Natural killer cell (primary cell): ENCODE results near the gene CEP20. TPM values are rescaled to one million over a fixed set of nuclear protein-coding genes. Genes with fewer than 3 reads are reported as not detected.
"Not testable (repeated sequence)": the region's sequence is repeated elsewhere in the genome, so short reads cannot be mapped to it uniquely, and the experiment has no call there.

Experiments
- ATAC-seq, 3 donors: fragments of 150-1000 bp in 2 of 3; fragments of 200-7000 bp in 1 of 3; cut with Tn5 transposase; 1 replicate in 1 of 3; 2 replicates in 2 of 3; pipeline ENCODE4 v1.10.0; 2021; ENCODE audit warnings: mild to moderate bottlenecking in 2 of 3, moderate library complexity in 2 of 3
- DNase-seq, 2 donors: peaks; one replicate each; pipeline versions ENCODE4 v3.0.0 to v3.0.0-alpha.2; 2013 to 2021; ENCODE audit warnings: mixed read lengths in 1 of 2
- H3K27ac ChIP-seq: one replicate; pipeline ENCODE4 v1.5.1; 2013; ENCODE audit warnings: mild to moderate bottlenecking, low read length
- H3K27me3 ChIP-seq: one replicate; pipeline ENCODE4 v1.6.1; 2013; ENCODE audit warnings: low read length; ENCODE audit not compliant: control insufficient read depth, insufficient read depth
- H3K36me3 ChIP-seq: one replicate; pipeline ENCODE4 v1.6.1; 2013; ENCODE audit warnings: low read length; ENCODE audit not compliant: control insufficient read depth, insufficient read depth
- H3K4me1 ChIP-seq: one replicate; pipeline ENCODE4 v1.6.1; 2013; ENCODE audit warnings: low read length; ENCODE audit not compliant: control insufficient read depth, insufficient read depth
- H3K4me3 ChIP-seq: one replicate; pipeline ENCODE4 v1.5.1; 2013; ENCODE audit warnings: low read length
- H3K9me3 ChIP-seq: one replicate; pipeline ENCODE4 v1.6.1; 2013; ENCODE audit warnings: low read length; ENCODE audit not compliant: control insufficient read depth, insufficient read depth
- H3K27ac Mint-ChIP-seq, 2 donors: one replicate each; pipeline ENCODE4 v1.8.0; 2022; ENCODE audit warnings: mild to moderate bottlenecking in 2 of 2, mixed read lengths in 2 of 2, moderate library complexity in 1 of 2
- H3K27me3 Mint-ChIP-seq, 2 donors: one replicate each; pipeline ENCODE4 v1.8.0; 2022; ENCODE audit warnings: low read depth in 2 of 2, mixed read lengths in 2 of 2
- H3K36me3 Mint-ChIP-seq: one replicate; pipeline ENCODE4 v1.8.0; 2022; ENCODE audit warnings: mixed read lengths
- H3K4me1 Mint-ChIP-seq, 2 donors: one replicate each; pipeline ENCODE4 v1.8.0; 2022; ENCODE audit warnings: mixed read lengths in 2 of 2
- H3K4me3 Mint-ChIP-seq: one replicate; pipeline ENCODE4 v1.8.0; 2022; ENCODE audit warnings: mild to moderate bottlenecking, moderate library complexity, mixed read lengths
- H3K9me3 Mint-ChIP-seq, 2 donors: one replicate each; pipeline ENCODE4 v1.8.0; 2022; ENCODE audit warnings: mixed read lengths in 2 of 2
- WGBS: methylation state at CpG from one replicate; pipeline ENCODE4 v1.1.7; 2013; ENCODE audit warnings: missing lambda C conversion rate; ENCODE audit not compliant: insufficient coverage; 5-methylcytosine and 5-hydroxymethylcytosine counted together
- intact Hi-C: fragments of 100-400 bp; cut with micrococcal nuclease; formaldehyde crosslinking; loops from one replicate; pipeline ENCODE4 v1.14.2; 2022
- total RNA-seq, 4 donors: library from RNA; stranded (reverse); fragments of 120-200 nt in 1 of 4; gene quantifications; one replicate each; pipeline versions ENCODE4 v1.2.3 to v1.2.4, GENCODE V29; 2013 to 2022
- TF ChIP-seq, protein P1 (sequence below): fragments of 200-600 bp; IDR thresholded peaks from one replicate; pipeline ENCODE4 v1.8.0; 2022; ENCODE audit warnings: antibody characterized with exemption

Gene CEP20
- total RNA-seq, 3 donors from 2014 or later (not counting 1 experiment from before 2014, with no cell fraction given): 21.4 to 23.2 (median 23.1) TPM

DNA sequence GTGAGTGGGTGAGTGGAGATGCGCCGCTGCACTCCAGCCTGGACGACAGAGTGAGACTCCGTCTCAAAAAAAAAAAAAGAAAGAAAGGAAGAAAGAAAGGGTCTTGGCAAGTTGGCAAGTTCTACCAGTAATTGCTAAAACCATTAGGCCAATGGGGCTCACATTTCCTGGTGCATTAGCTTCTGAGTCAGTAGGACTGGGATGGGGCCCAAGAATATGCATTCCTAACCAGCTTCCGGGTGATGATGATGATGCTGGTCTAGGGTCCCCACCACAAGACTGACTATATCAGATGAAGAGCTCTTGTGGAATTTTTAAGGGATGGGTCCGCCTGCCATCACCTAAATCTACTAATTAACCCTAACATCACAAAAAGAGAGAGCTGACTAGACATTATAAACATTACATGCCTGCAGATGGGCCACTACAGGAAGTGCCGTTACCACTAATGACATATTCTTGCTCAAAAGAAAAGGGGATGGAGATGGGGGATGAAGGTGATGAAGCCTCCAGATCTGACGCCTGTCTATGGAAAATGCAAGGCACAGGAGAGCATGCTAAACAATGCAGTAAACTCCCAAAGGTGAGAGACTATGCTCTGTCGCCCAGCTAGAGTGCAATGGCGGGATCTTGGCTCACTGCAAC lies 44.6 kb downstream of the CEP20 start:
- TF ChIP-seq, protein P1, sequence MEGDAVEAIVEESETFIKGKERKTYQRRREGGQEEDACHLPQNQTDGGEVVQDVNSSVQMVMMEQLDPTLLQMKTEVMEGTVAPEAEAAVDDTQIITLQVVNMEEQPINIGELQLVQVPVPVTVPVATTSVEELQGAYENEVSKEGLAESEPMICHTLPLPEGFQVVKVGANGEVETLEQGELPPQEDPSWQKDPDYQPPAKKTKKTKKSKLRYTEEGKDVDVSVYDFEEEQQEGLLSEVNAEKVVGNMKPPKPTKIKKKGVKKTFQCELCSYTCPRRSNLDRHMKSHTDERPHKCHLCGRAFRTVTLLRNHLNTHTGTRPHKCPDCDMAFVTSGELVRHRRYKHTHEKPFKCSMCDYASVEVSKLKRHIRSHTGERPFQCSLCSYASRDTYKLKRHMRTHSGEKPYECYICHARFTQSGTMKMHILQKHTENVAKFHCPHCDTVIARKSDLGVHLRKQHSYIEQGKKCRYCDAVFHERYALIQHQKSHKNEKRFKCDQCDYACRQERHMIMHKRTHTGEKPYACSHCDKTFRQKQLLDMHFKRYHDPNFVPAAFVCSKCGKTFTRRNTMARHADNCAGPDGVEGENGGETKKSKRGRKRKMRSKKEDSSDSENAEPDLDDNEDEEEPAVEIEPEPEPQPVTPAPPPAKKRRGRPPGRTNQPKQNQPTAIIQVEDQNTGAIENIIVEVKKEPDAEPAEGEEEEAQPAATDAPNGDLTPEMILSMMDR: no peak

DNA sequence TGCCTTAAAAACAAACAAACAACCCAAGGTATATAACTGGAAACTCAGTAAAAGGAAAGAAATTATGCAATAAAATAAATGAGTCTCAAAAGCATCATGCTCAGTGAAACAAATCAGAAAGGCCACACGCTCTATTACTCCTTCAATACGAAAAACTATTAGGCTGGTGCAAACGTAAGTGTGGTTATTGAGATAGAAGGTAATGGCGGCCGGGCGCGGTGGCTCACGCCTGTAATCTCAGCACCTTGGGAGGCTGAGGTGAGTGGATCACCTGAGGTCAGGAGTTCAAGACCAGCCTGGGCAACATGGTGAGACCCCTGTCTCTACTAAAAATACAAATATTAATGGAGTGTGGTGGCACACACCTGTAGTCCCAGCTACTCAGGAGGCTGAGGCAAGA lies 49.2 kb downstream of the CEP20 start:
- H3K9me3 Mint-ChIP-seq, H3K4me1 Mint-ChIP-seq, H3K27ac ChIP-seq, H3K36me3 Mint-ChIP-seq, H3K27me3 Mint-ChIP-seq, DNase-seq, H3K4me1 ChIP-seq, H3K27ac Mint-ChIP-seq, H3K9me3 ChIP-seq, H3K36me3 ChIP-seq, ATAC-seq, H3K27me3 ChIP-seq, H3K4me3 ChIP-seq, H3K4me3 Mint-ChIP-seq, intact Hi-C loops: not testable (repeated sequence)
- WGBS: 100% methylated on average over 8 of the region's 8 CpGs

More for the DNA sequence above, 44.6 kb downstream of the CEP20 start:
- peaks cover 0 to 2% of the 10 kb centered on the region in 2 donors for H3K27me3 Mint-ChIP-seq
- DNase-seq (no peak), ATAC-seq (no peak)
- Histone ChIP-seq H3K9me3 (no peaks in the 10 kb centered on the region), H3K36me3 (no peaks in the 10 kb centered on the region), H3K4me3 (no peak overlapping the region), H3K27me3 (no peaks in the 10 kb centered on the region), H3K4me1 (no peaks in the 10 kb centered on the region), H3K27ac (no peak overlapping the region)
- intact Hi-C loops: no loop called here
- no peaks in the 10 kb centered on the region for H3K9me3 Mint-ChIP-seq
- H3K4me1 Mint-ChIP-seq: no peaks in the 10 kb centered on the region
- H3K27ac Mint-ChIP-seq: no peak overlapping the region
- no peaks in the 10 kb centered on the region for H3K36me3 Mint-ChIP-seq
- H3K4me3 Mint-ChIP-seq: no peak overlapping the region
- WGBS: 97% methylated on average over 10 of the region's 10 CpGs

DNA sequence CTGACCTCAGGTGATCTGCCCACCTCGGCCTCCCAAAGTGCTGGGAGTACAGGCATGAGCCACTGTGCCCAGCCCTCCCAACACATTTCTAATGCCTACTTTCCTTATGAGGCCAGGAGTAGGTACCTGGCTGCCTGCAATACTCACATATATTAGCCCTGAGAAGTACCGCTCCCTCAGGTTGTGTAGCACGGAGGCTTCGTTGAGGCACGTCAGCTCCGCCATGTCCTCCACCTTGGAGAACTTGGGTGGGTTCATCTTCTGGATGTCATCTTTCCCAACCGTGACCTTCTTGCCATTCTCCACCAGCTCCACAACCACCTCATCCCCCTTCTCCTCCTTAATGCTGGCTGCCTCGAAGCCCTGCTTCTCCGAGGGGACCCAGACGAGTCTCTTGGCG lies 50.6 kb downstream of the CEP20 start:
- no peaks in the 10 kb centered on the region for H3K4me1 Mint-ChIP-seq
- H3K9me3 Mint-ChIP-seq: no peaks in the 10 kb centered on the region
- H3K27me3 Mint-ChIP-seq: peaks cover 0 to 2% of the 10 kb centered on the region in 2 donors
- H3K36me3 Mint-ChIP-seq: no peaks in the 10 kb centered on the region
- ATAC-seq: no peak
- intact Hi-C loops: no loop called here
- no peak for DNase-seq
- no peaks in the 10 kb centered on the region for H3K27me3 ChIP-seq
- H3K27ac ChIP-seq: no peak overlapping the region
- TF ChIP-seq, protein P1: no peak
- WGBS: 94% methylated on average over 11 of the region's 11 CpGs
- H3K36me3 ChIP-seq: no peaks in the 10 kb centered on the region
- H3K4me1 ChIP-seq: no peaks in the 10 kb centered on the region
- H3K27ac Mint-ChIP-seq: no peak overlapping the region
- no peaks in the 10 kb centered on the region for H3K9me3 ChIP-seq
- H3K4me3 Mint-ChIP-seq: no peak overlapping the region
- H3K4me3 ChIP-seq: no peak overlapping the region

DNA sequence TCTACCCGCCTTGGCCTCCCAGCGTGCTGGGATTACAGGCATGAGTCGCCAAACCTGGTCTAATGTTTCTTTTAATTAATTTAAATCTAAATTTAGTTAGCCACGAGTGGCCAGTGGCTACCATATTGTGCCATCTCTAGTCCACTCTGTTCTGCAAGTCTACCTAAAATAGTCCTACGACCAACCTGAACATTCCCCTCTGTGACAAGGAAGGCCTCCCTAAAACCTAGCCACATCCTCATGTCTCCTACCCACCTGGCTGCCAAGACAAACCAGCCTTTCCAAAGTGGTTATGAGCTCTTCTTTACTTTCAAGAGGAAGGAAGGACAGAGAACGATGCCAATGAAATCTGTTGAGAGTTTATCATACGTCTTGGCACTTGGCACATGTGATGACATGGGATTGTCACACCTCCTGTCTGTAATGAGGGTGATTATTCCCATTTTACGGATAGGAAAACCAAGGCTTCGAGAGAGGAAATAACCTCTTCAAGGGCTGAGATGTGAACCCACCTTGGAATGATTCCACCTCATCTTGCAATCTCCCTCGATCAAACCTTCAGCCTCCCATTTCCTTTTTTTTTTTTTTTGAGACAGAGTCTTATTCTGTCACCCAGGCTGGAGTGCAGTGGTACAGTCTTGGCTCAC lies 51.3 kb downstream of the CEP20 start:
- Mint-ChIP-seq H3K4me3 (no peak overlapping the region), H3K4me1 (no peaks in the 10 kb centered on the region), H3K27me3 (peaks cover 0 to 2% of the 10 kb centered on the region in 2 donors), H3K27ac (no peak overlapping the region), H3K9me3 (no peaks in the 10 kb centered on the region), H3K36me3 (no peaks in the 10 kb centered on the region)
- 87% methylated on average over 10 of the region's 10 CpGs for WGBS
- H3K4me3 ChIP-seq: no peak overlapping the region
- intact Hi-C loops: no loop called here
- no peak overlapping the region for H3K27ac ChIP-seq
- no peaks in the 10 kb centered on the region for H3K9me3 ChIP-seq
- DNase-seq (no peak), ATAC-seq (no peak)
- no peaks in the 10 kb centered on the region for H3K27me3 ChIP-seq
- H3K4me1 ChIP-seq: no peaks in the 10 kb centered on the region
- H3K36me3 ChIP-seq: no peaks in the 10 kb centered on the region
- TF ChIP-seq, protein P1: no peak
